ENCODE measurements around the gene GSG1L2.

DNA sequence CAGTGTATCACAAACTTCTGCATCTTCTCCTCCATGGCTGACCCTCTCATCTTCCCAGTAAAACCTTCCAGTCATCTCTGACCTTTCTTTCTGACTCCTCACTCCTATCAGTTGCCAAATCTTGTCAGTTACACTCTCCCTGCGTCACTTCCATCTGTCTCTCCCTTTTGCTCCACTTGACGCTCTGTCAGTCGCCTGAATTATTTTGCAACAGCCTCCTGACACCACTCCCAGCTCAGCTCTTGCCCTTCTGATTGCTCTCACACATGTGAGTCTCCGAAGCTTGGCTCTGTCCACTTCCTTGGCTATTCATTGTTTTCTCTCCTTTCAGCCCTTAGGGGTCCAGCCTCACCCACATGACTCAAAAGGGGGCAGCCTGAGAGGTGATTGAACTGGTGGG is 58.2 kb downstream of the GSG1L2 start:
- TF ChIP-seq CTCF (IDR thresholded peaks at IDR 0.05), result no peak
- no peak for TF ChIP-seq POLR2AphosphoS5 (IDR thresholded peaks at IDR 0.05; ENCODE audit: low read depth, low read length)
- TF ChIP-seq TCF7L2 (IDR thresholded peaks at IDR 0.05; ENCODE audit: low read depth, low read length), result no peak
- no peak for TF ChIP-seq REST (IDR thresholded peaks at IDR 0.05; ENCODE audit: insufficient read depth in 1 of 2, low read depth in 2 of 2, low read length in 1 of 2)

Data from Panc1 (cell line).